ENCODE results near the gene TLCD1.

The TLCD1 gene

GRCh38 chr17:28746611-28747050 lies 20.6 kb upstream of the TLCD1 start:
- Histone ChIP-seq H3K9ac (ENCODE audit: low read depth in 1 of 2, low read length in 2 of 2) (peak overlapping the region; percentile 95 to 99), H3K36me3 (ENCODE audit: control insufficient read depth in 1 of 2, insufficient read depth in 2 of 2, low read length in 2 of 2) (peaks cover 19 to 38% of the 10 kb centered on the region in 2 donors), H3K9me3 (ENCODE audit: control insufficient read depth in 1 of 2, low read length in 2 of 2) (no peaks in the 10 kb centered on the region), H3K27ac (ENCODE audit: low read depth, low read length) (peak overlapping the region; percentile 99), H3K4me3 (ENCODE audit: low read depth in 1 of 2, low read length in 2 of 2) (peak overlapping the region; percentile 86 to 99), H3K27me3 (ENCODE audit: control insufficient read depth in 1 of 2, insufficient read depth in 2 of 2, low read length in 2 of 2) (no peaks in the 10 kb centered on the region), H3K4me1 (ENCODE audit: control insufficient read depth in 1 of 2, insufficient read depth in 2 of 2, low read length in 2 of 2) (peaks cover 52 to 64% of the 10 kb centered on the region in 2 donors)

- Histone ChIP-seq H3K27ac (ENCODE audit: low read depth, low read length) (peak overlapping the region; percentile 99), H3K27me3 (ENCODE audit: control insufficient read depth in 1 of 2, insufficient read depth in 2 of 2, low read length in 2 of 2) (no peaks in the 10 kb centered on the region), H3K36me3 (ENCODE audit: control insufficient read depth in 1 of 2, insufficient read depth in 2 of 2, low read length in 2 of 2) (peaks cover 15 to 35% of the 10 kb centered on the region in 2 donors), H3K9ac (ENCODE audit: low read depth in 1 of 2, low read length in 2 of 2) (peak overlapping the region; percentile 95 to 99), H3K4me1 (ENCODE audit: control insufficient read depth in 1 of 2, insufficient read depth in 2 of 2, low read length in 2 of 2) (peaks cover 59 to 70% of the 10 kb centered on the region in 2 donors), H3K9me3 (ENCODE audit: control insufficient read depth in 1 of 2, low read length in 2 of 2) (no peaks in the 10 kb centered on the region), H3K4me3 (ENCODE audit: low read depth in 1 of 2, low read length in 2 of 2) (peak overlapping the region; percentile 86 to 99)
These were observed 19.9 kb upstream of the TLCD1 start for GRCh38 chr17:28745786-28746411.

GRCh38 chr17:28744972-28745785 lies 19.1 kb upstream of the TLCD1 start:
- H3K27me3 ChIP-seq (ENCODE audit: control insufficient read depth in 1 of 2, insufficient read depth in 2 of 2, low read length in 2 of 2): no peaks in the 10 kb centered on the region
- H3K27ac ChIP-seq (ENCODE audit: low read depth, low read length): peak overlapping the region; percentile 99
- no peaks in the 10 kb centered on the region for H3K9me3 ChIP-seq (ENCODE audit: control insufficient read depth in 1 of 2, low read length in 2 of 2)
- peaks cover 57 to 66% of the 10 kb centered on the region in 2 donors for H3K4me1 ChIP-seq (ENCODE audit: control insufficient read depth in 1 of 2, insufficient read depth in 2 of 2, low read length in 2 of 2)
- H3K9ac ChIP-seq (ENCODE audit: low read depth in 1 of 2, low read length in 2 of 2): peak overlapping the region; percentile 95 to 99
- H3K36me3 ChIP-seq (ENCODE audit: control insufficient read depth in 1 of 2, insufficient read depth in 2 of 2, low read length in 2 of 2): peaks cover 15 to 29% of the 10 kb centered on the region in 2 donors
- H3K4me3 ChIP-seq (ENCODE audit: low read depth in 1 of 2, low read length in 2 of 2): peak overlapping the region; percentile 86 to 99

- H3K9me3 ChIP-seq (ENCODE audit: control insufficient read depth in 1 of 2, low read length in 2 of 2): no peaks in the 10 kb centered on the region
- no peaks in the 10 kb centered on the region for H3K27me3 ChIP-seq (ENCODE audit: control insufficient read depth in 1 of 2, insufficient read depth in 2 of 2, low read length in 2 of 2)
- H3K9ac ChIP-seq (ENCODE audit: low read depth in 1 of 2, low read length in 2 of 2): peak overlapping the region; percentile 95 to 99
- H3K4me3 ChIP-seq (ENCODE audit: low read depth in 1 of 2, low read length in 2 of 2): peak overlapping the region; percentile 86 to 99
- peak overlapping the region; percentile 99 for H3K27ac ChIP-seq (ENCODE audit: low read depth, low read length)
- H3K36me3 ChIP-seq (ENCODE audit: control insufficient read depth in 1 of 2, insufficient read depth in 2 of 2, low read length in 2 of 2): peaks cover 15 to 25% of the 10 kb centered on the region in 2 donors
- H3K4me1 ChIP-seq (ENCODE audit: control insufficient read depth in 1 of 2, insufficient read depth in 2 of 2, low read length in 2 of 2): peaks cover 57 to 59% of the 10 kb centered on the region in 2 donors
These were observed 18.3 kb upstream of the TLCD1 start for GRCh38 chr17:28744104-28744971.

GRCh38 chr17:28743243-28744103 lies 17.4 kb upstream of the TLCD1 start, which contains the start of gene TRAF4:
Gene TRAF4 (plus strand): TSS chr17:28744011. CDS start chr17:28744113, 102 bp downstream.
- peak within 1 kb of the TSS; percentile 99 for H3K27ac ChIP-seq (ENCODE audit: low read depth, low read length)
- H3K4me1 ChIP-seq (ENCODE audit: control insufficient read depth in 1 of 2, insufficient read depth in 2 of 2, low read length in 2 of 2): peaks cover 53 to 57% of the 10 kb centered on the region in 2 donors
- H3K36me3 ChIP-seq (ENCODE audit: control insufficient read depth in 1 of 2, insufficient read depth in 2 of 2, low read length in 2 of 2): peaks cover 12 to 16% of the 10 kb centered on the region in 2 donors
- H3K9me3 ChIP-seq (ENCODE audit: control insufficient read depth in 1 of 2, low read length in 2 of 2): no peaks in the 10 kb centered on the region
- H3K27me3 ChIP-seq (ENCODE audit: control insufficient read depth in 1 of 2, insufficient read depth in 2 of 2, low read length in 2 of 2): no peaks in the 10 kb centered on the region
- H3K4me3 ChIP-seq (ENCODE audit: low read depth in 1 of 2, low read length in 2 of 2): peak within 1 kb of the TSS; percentile 86 to 99
- peak within 1 kb of the TSS; percentile 95 to 99 for H3K9ac ChIP-seq (ENCODE audit: low read depth in 1 of 2, low read length in 2 of 2)

GRCh38 chr17:28741358-28742349 lies 15.6 kb upstream of the TLCD1 start:
- peak overlapping the region in 1 of 2 donors; percentile 38 for H3K9ac ChIP-seq (ENCODE audit: low read depth in 1 of 2, low read length in 2 of 2)
- no peak overlapping the region for H3K4me3 ChIP-seq (ENCODE audit: low read depth in 1 of 2, low read length in 2 of 2)
- no peaks in the 10 kb centered on the region for H3K27me3 ChIP-seq (ENCODE audit: control insufficient read depth in 1 of 2, insufficient read depth in 2 of 2, low read length in 2 of 2)
- no peaks in the 10 kb centered on the region for H3K9me3 ChIP-seq (ENCODE audit: control insufficient read depth in 1 of 2, low read length in 2 of 2)
- H3K36me3 ChIP-seq (ENCODE audit: control insufficient read depth in 1 of 2, insufficient read depth in 2 of 2, low read length in 2 of 2): no peaks in the 10 kb centered on the region
- no peak overlapping the region for H3K27ac ChIP-seq (ENCODE audit: low read depth, low read length)
- peaks cover 41 to 42% of the 10 kb centered on the region in 2 donors for H3K4me1 ChIP-seq (ENCODE audit: control insufficient read depth in 1 of 2, insufficient read depth in 2 of 2, low read length in 2 of 2)

- Histone ChIP-seq H3K27me3 (ENCODE audit: control insufficient read depth in 1 of 2, insufficient read depth in 2 of 2, low read length in 2 of 2) (no peaks in the 10 kb centered on the region), H3K36me3 (ENCODE audit: control insufficient read depth in 1 of 2, insufficient read depth in 2 of 2, low read length in 2 of 2) (no peaks in the 10 kb centered on the region), H3K4me1 (ENCODE audit: control insufficient read depth in 1 of 2, insufficient read depth in 2 of 2, low read length in 2 of 2) (peaks cover 32% of the 10 kb centered on the region in 2 donors), H3K27ac (ENCODE audit: low read depth, low read length) (no peak overlapping the region), H3K9me3 (ENCODE audit: control insufficient read depth in 1 of 2, low read length in 2 of 2) (no peaks in the 10 kb centered on the region), H3K4me3 (ENCODE audit: low read depth in 1 of 2, low read length in 2 of 2) (no peak overlapping the region), H3K9ac (ENCODE audit: low read depth in 1 of 2, low read length in 2 of 2) (no peak overlapping the region)
These were observed 14.6 kb upstream of the TLCD1 start for GRCh38 chr17:28740406-28741357.
